Astrocyte (in vitro differentiated cells and primary cell): ENCODE results near the gene SEMA3A. TPM values are rescaled to one million over a fixed set of nuclear protein-coding genes. Genes with fewer than 3 reads are reported as not detected.

Experiments
- DNase-seq: peaks from one replicate; pipeline ENCODE4 v3.0.0-alpha.2; 2010; ENCODE audit warnings: low read depth
- FAIRE-seq: peaks from 2 replicates; lab custom pipeline; 2011; peaks lifted over from hg19 to GRCh38; lab: Jason Lieb, UNC
- H2AFZ ChIP-seq: 2 replicates; pipeline ENCODE4 v1.6.0; 2012; ENCODE audit warnings: low read depth, low read length, inconsistent platforms
- H3K27ac ChIP-seq: 2 replicates; pipeline ENCODE4 v1.5.1; 2011; ENCODE audit warnings: low read depth, low read length, inconsistent platforms
- H3K27me3 ChIP-seq: 2 replicates; pipeline ENCODE4 v1.6.0; 2011; ENCODE audit warnings: low read length, inconsistent platforms; ENCODE audit not compliant: insufficient read depth
- H3K36me3 ChIP-seq: 2 replicates; pipeline ENCODE4 v1.5.1; 2011; ENCODE audit warnings: low read length, inconsistent platforms; ENCODE audit not compliant: insufficient read depth
- H3K4me1 ChIP-seq: 2 replicates; pipeline ENCODE4 v1.5.1; 2011; ENCODE audit warnings: low read length, inconsistent platforms; ENCODE audit not compliant: insufficient read depth
- H3K4me2 ChIP-seq: 2 replicates; pipeline ENCODE4 v1.6.0; 2012; ENCODE audit warnings: low read length, inconsistent platforms
- H3K4me3 ChIP-seq: 2 replicates; pipeline ENCODE4 v1.5.1; 2011; ENCODE audit warnings: low read depth, mild to moderate bottlenecking, low read length, inconsistent platforms; ENCODE audit not compliant: insufficient read depth
- H3K79me2 ChIP-seq: 2 replicates; pipeline ENCODE4 v1.6.0; 2012; ENCODE audit warnings: mild to moderate bottlenecking, low read length, inconsistent platforms; ENCODE audit not compliant: insufficient read depth
- H3K9ac ChIP-seq: 2 replicates; pipeline ENCODE4 v1.6.0; 2012; ENCODE audit warnings: mild to moderate bottlenecking, low read length, inconsistent platforms
- H3K9me3 ChIP-seq: 2 replicates; pipeline ENCODE4 v1.5.1; 2012; ENCODE audit warnings: low read depth, mild to moderate bottlenecking, low read length, inconsistent platforms; ENCODE audit not compliant: insufficient read depth
- H4K20me1 ChIP-seq: 2 replicates; pipeline ENCODE4 v1.6.0; 2012; ENCODE audit warnings: low read length, inconsistent platforms; ENCODE audit not compliant: insufficient read depth
- H3K27ac Mint-ChIP-seq: one replicate; pipeline ENCODE4 v1.8.0; 2021; ENCODE audit warnings: mild to moderate bottlenecking, mixed read lengths; ENCODE audit not compliant: unreplicated experiment
- H3K27me3 Mint-ChIP-seq: one replicate; pipeline ENCODE4 v1.8.0; 2021; ENCODE audit warnings: low read depth, mixed read lengths; ENCODE audit not compliant: unreplicated experiment
- H3K36me3 Mint-ChIP-seq: one replicate; pipeline ENCODE4 v1.8.0; 2021; ENCODE audit warnings: low read depth, mixed read lengths; ENCODE audit not compliant: unreplicated experiment
- H3K4me1 Mint-ChIP-seq: one replicate; pipeline ENCODE4 v1.8.0; 2021; ENCODE audit warnings: low read depth, mixed read lengths; ENCODE audit not compliant: unreplicated experiment
- H3K4me3 Mint-ChIP-seq: one replicate; pipeline ENCODE4 v1.8.0; 2021; ENCODE audit warnings: mild to moderate bottlenecking, moderate library complexity, mixed read lengths; ENCODE audit not compliant: unreplicated experiment
- H3K9me3 Mint-ChIP-seq: one replicate; pipeline ENCODE4 v1.8.0; 2021; ENCODE audit warnings: mild to moderate bottlenecking, mixed read lengths; ENCODE audit not compliant: unreplicated experiment
- EZH2 ChIP-seq: IDR thresholded peaks from 2 replicates; pipeline ENCODE4 v1.6.1; 2012; ENCODE audit warnings: mild to moderate bottlenecking, low read length, inconsistent platforms; ENCODE audit not compliant: insufficient read depth
- total RNA-seq: library from RNA; stranded (reverse); gene quantifications from 2 replicates; pipeline ENCODE4 v1.2.1, GENCODE V29; 2021
- TF ChIP-seq, protein P1 (sequence below): IDR thresholded peaks from 2 replicates; pipeline ENCODE4 v1.5.1; 2011; ENCODE audit warnings: low read depth, mild to moderate bottlenecking, inconsistent platforms, low read length, moderate library complexity; ENCODE audit not compliant: insufficient read depth

Gene SEMA3A
- total RNA-seq, 1 donor from 2014 or later = 31.3 TPM

DNA sequence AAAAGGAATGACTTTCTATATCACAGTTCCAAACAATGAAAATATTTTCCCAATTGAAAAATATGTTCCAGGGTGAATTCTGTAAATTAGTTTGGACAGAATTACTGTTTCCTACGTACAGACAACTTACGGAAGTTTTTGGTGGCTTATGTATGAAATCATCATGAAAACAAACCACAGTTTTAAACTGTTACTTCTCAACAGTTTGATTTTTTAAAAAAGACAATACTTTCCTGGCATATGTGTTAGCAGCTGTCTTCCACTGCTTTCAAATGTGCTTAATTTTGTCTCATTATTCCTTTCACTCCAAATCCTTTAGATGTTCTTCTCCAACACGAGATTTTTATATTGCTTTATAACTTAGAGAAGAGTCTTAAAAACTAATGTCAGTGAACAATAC lies 56.2 kb downstream of the SEMA3A start:
- Histone ChIP-seq H3K4me1 (peaks cover 4% of the 10 kb centered on the region), H3K4me2 (no peak overlapping the region), H3K27me3 (no peaks in the 10 kb centered on the region), H3K27ac (no peak overlapping the region), H3K9me3 (no peaks in the 10 kb centered on the region), H4K20me1 (no peaks in the 10 kb centered on the region), H3K4me3 (no peak overlapping the region), H3K9ac (no peak overlapping the region), H3K79me2 (peaks cover 12% of the 10 kb centered on the region), H3K36me3 (no peaks in the 10 kb centered on the region), H2AFZ (no peak overlapping the region)
- H3K4me1 Mint-ChIP-seq = peaks cover 7% of the 10 kb centered on the region
- no peak for FAIRE-seq
- H3K36me3 Mint-ChIP-seq = peaks cover 3% of the 10 kb centered on the region
- no peak for DNase-seq
- no peak overlapping the region for H3K27ac Mint-ChIP-seq
- no peak overlapping the region for H3K4me3 Mint-ChIP-seq
- TF ChIP-seq EZH2 = no peak
- TF ChIP-seq, protein P1, sequence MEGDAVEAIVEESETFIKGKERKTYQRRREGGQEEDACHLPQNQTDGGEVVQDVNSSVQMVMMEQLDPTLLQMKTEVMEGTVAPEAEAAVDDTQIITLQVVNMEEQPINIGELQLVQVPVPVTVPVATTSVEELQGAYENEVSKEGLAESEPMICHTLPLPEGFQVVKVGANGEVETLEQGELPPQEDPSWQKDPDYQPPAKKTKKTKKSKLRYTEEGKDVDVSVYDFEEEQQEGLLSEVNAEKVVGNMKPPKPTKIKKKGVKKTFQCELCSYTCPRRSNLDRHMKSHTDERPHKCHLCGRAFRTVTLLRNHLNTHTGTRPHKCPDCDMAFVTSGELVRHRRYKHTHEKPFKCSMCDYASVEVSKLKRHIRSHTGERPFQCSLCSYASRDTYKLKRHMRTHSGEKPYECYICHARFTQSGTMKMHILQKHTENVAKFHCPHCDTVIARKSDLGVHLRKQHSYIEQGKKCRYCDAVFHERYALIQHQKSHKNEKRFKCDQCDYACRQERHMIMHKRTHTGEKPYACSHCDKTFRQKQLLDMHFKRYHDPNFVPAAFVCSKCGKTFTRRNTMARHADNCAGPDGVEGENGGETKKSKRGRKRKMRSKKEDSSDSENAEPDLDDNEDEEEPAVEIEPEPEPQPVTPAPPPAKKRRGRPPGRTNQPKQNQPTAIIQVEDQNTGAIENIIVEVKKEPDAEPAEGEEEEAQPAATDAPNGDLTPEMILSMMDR = no peak
- no peaks in the 10 kb centered on the region for H3K9me3 Mint-ChIP-seq
- H3K27me3 Mint-ChIP-seq = no peaks in the 10 kb centered on the region

DNA sequence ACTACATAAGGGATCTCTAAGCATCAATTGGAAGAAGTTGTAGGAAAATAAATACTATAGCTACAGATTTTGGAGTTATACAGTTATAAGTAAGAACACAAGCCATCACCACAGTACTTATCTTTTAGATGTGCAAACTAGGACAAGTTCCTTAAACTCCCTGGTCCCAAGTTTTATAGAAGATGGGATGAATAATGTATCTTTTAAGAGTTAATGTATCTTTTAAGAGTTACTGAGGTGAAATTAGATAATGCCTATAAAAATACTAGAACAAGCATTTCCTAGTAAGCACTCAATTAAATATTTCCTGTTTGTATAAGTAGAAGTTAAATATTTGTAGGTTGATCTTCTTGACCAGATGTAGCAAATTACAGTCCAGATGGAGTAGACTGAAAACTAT lies 56.8 kb downstream of the SEMA3A start:
- Histone ChIP-seq H3K36me3 (no peaks in the 10 kb centered on the region), H3K27me3 (no peaks in the 10 kb centered on the region), H2AFZ (no peak overlapping the region), H3K9me3 (no peaks in the 10 kb centered on the region), H3K4me1 (peaks cover 4% of the 10 kb centered on the region), H3K9ac (no peak overlapping the region), H3K79me2 (peaks cover 11% of the 10 kb centered on the region), H3K4me2 (no peak overlapping the region), H4K20me1 (no peaks in the 10 kb centered on the region), H3K27ac (no peak overlapping the region), H3K4me3 (no peak overlapping the region)
- DNase-seq = no peak
- FAIRE-seq = no peak
- Mint-ChIP-seq H3K4me1 (peaks cover 7% of the 10 kb centered on the region), H3K4me3 (no peak overlapping the region), H3K27ac (no peak overlapping the region), H3K36me3 (peaks cover 3% of the 10 kb centered on the region), H3K27me3 (no peaks in the 10 kb centered on the region), H3K9me3 (no peaks in the 10 kb centered on the region)
- no peak for TF ChIP-seq EZH2
- TF ChIP-seq, protein P1 = no peak

DNA sequence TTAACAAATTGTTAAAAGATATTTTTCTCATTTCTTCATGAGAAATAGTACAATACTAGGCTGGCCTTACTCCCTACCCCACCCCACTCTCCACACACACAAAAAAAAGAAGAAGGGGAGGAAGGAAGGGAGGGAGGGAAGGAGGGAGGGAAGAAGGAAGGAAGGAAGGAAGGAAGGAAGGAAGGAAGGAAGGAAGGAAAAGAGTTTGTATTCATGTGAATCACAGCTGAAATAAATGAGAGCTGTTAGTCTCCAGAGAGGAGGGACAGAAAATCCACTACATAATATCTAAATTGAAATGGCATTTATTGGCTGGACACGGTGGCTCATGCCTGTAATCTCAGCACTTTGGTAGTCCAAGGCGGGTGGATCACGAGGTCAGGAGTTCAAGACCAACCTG lies 57.8 kb downstream of the SEMA3A start:
- H3K27me3 Mint-ChIP-seq = no peaks in the 10 kb centered on the region
- peaks cover 3% of the 10 kb centered on the region for H3K36me3 Mint-ChIP-seq
- peaks cover 7% of the 10 kb centered on the region for H3K4me1 Mint-ChIP-seq
- Histone ChIP-seq H3K27me3 (no peaks in the 10 kb centered on the region), H4K20me1 (no peaks in the 10 kb centered on the region), H2AFZ (no peak overlapping the region), H3K27ac (no peak overlapping the region), H3K9me3 (no peaks in the 10 kb centered on the region), H3K4me3 (no peak overlapping the region), H3K79me2 (peaks cover 5% of the 10 kb centered on the region), H3K4me2 (no peak overlapping the region), H3K36me3 (no peaks in the 10 kb centered on the region), H3K9ac (no peak overlapping the region), H3K4me1 (peaks cover 4% of the 10 kb centered on the region)
- H3K4me3 Mint-ChIP-seq = no peak overlapping the region
- no peak for FAIRE-seq
- no peak for TF ChIP-seq EZH2
- TF ChIP-seq, protein P1 = no peak
- H3K27ac Mint-ChIP-seq = no peak overlapping the region
- H3K9me3 Mint-ChIP-seq = no peaks in the 10 kb centered on the region
- no peak for DNase-seq
